T-cell (primary cell): ENCODE data around the gene RALGAPA2. TPM values are rescaled to one million over a fixed set of nuclear protein-coding genes. Genes with fewer than 3 reads are reported as not detected.

Experiments used
- ATAC-seq, 4 experiments: fragments of 200-7000 bp in 3 of 4; fragments of 150-1000 bp in 1 of 4; cut with Tn5 transposase; replicated peaks in 1 of 4; 1 replicate in 3 of 4; 2 replicates in 1 of 4; pipeline ENCODE4 v1.10.0; 2021; ENCODE audit warnings: moderate library complexity in 3 of 4, mild to moderate bottlenecking in 2 of 4, moderate number of reproducible peaks in 1 of 4
- CTCF ChIA-PET, 2 donors: fragments of 300-600 bp; sonication (Branson Sonifier 250); formaldehyde crosslinking; loops; one replicate each; lab custom pipeline; 2022; ENCODE audit warnings: antibody characterized with exemption in 2 of 2; lab: Charles Lee
- POLR2A ChIA-PET, 2 donors: fragments of 300-600 bp; sonication (Branson Sonifier 250); formaldehyde crosslinking; loops; one replicate each; lab custom pipeline; 2022; ENCODE audit warnings: antibody characterized with exemption in 2 of 2; lab: Charles Lee
- DNase-seq, 35 experiments: peaks; one replicate each; pipeline versions ENCODE4 v3.0.0 to v3.0.0-alpha.2; 2013 to 2023
- H3K27ac ChIP-seq: one replicate; pipeline ENCODE4 v1.5.1; 2013; ENCODE audit warnings: low read length
- H3K27me3 ChIP-seq, 2 experiments: replicated peaks in 1 of 2; 1 replicate in 1 of 2; 2 replicates in 1 of 2; pipeline versions ENCODE4 v1.6.1 to v1.7.0; 2013; ENCODE audit warnings: low read length in 1 of 2, mixed read lengths in 1 of 2; ENCODE audit not compliant: control insufficient read depth in 2 of 2, insufficient read depth in 2 of 2; ENCODE audit errors: extremely low read depth in 1 of 2
- H3K36me3 ChIP-seq, 2 donors: 1 replicate in 1 of 2; 2 replicates in 1 of 2; pipeline versions ENCODE4 v1.6.1 to v1.7.0; 2013; ENCODE audit warnings: low read length in 1 of 2; ENCODE audit not compliant: control insufficient read depth in 2 of 2, insufficient read depth in 1 of 2; ENCODE audit errors: extremely low read depth in 1 of 2
- H3K4me1 ChIP-seq, 2 experiments: 1 replicate in 1 of 2; 2 replicates in 1 of 2; pipeline versions ENCODE4 v1.6.1 to v1.7.0; 2013; ENCODE audit warnings: low read length in 2 of 2, mixed read lengths in 1 of 2; ENCODE audit not compliant: insufficient read depth in 2 of 2, control insufficient read depth in 1 of 2; ENCODE audit errors: extremely low read depth in 1 of 2
- H3K4me3 ChIP-seq, 2 donors: 1 replicate in 1 of 2; 2 replicates in 1 of 2; pipeline versions ENCODE4 v1.5.1 to v1.7.0; 2013; ENCODE audit warnings: mild to moderate bottlenecking in 2 of 2, low read length in 1 of 2, moderate library complexity in 1 of 2; ENCODE audit not compliant: control insufficient read depth in 1 of 2; ENCODE audit errors: extremely low read depth in 1 of 2
- H3K9me3 ChIP-seq: 2 replicates; pipeline ENCODE4 v1.7.0; 2013
- H3K27ac Mint-ChIP-seq, 2 donors: one replicate each; pipeline ENCODE4 v1.8.0; 2020 to 2021; ENCODE audit warnings: mild to moderate bottlenecking in 2 of 2, mixed read lengths in 2 of 2
- H3K27me3 Mint-ChIP-seq, 2 donors: one replicate each; pipeline ENCODE4 v1.8.0; 2021 to 2022; ENCODE audit warnings: mixed read lengths in 2 of 2
- H3K36me3 Mint-ChIP-seq: one replicate; pipeline ENCODE4 v1.8.0; 2021; ENCODE audit warnings: mixed read lengths
- H3K4me1 Mint-ChIP-seq, 3 donors: one replicate each; pipeline ENCODE4 v1.8.0; 2020 to 2022; ENCODE audit warnings: mixed read lengths in 3 of 3, mild to moderate bottlenecking in 1 of 3
- H3K4me3 Mint-ChIP-seq, 3 donors: one replicate each; pipeline ENCODE4 v1.8.0; 2020 to 2022; ENCODE audit warnings: mild to moderate bottlenecking in 3 of 3, mixed read lengths in 3 of 3, moderate library complexity in 3 of 3
- H3K9me3 Mint-ChIP-seq, 3 donors: one replicate each; pipeline ENCODE4 v1.8.0; 2020 to 2022; ENCODE audit warnings: mixed read lengths in 3 of 3
- WGBS: methylation state at CpG from one replicate; pipeline ENCODE4 v1.1.5; 2013; ENCODE audit warnings: missing lambda C conversion rate; ENCODE audit not compliant: insufficient coverage; 5-methylcytosine and 5-hydroxymethylcytosine counted together
- total RNA-seq, 35 experiments: library from RNA in 6 of 35; stranded (reverse) in 6 of 35; fragments of 120-200 nt in 1 of 35; gene quantifications; one replicate each; pipeline versions ENCODE4 v1.2.1 to v1.2.4 and lab custom pipeline; 2013 to 2026

The RALGAPA2 gene
- total RNA-seq, 5 donors from 2014 or later (not counting 1 experiment from before 2014, with no cell fraction given) = 28.0 to 36.1 (median 31.7) TPM

- Mint-ChIP-seq H3K36me3 (peaks cover 71% of the 10 kb centered on the region), H3K4me3 (no peak overlapping the region), H3K27ac (no peak overlapping the region), H3K27me3 (no peaks in the 10 kb centered on the region), H3K4me1 (peaks cover 0 to 4% (median 0%) of the 10 kb centered on the region in 3 donors), H3K9me3 (no peaks in the 10 kb centered on the region)
- Histone ChIP-seq H3K36me3 (peaks cover 7 to 32% of the 10 kb centered on the region in 2 donors), H3K4me1 (no peaks in the 10 kb centered on the region), H3K27me3 (no peaks in the 10 kb centered on the region), H3K27ac (no peak overlapping the region), H3K4me3 (no peak overlapping the region), H3K9me3 (no peaks in the 10 kb centered on the region)
- ChIA-PET CTCF (interaction anchor here in 1 of 2 donors (0.6 kb wide), 1 partner anchor 49 kb away, joined by 3 read pairs; no protein-coding TSS in a partner anchor), POLR2A (no interaction called here)
- DNase-seq (no peak), ATAC-seq (no peak)
- WGBS = 100% methylated on average over 1 of the region's 2 CpGs
Measured at GRCh38 chr20:20635006-20635405, 77.4 kb downstream of the RALGAPA2 start.

GRCh38 chr20:20632644-20633043 is 79.8 kb downstream of the RALGAPA2 start:
- ChIA-PET POLR2A (no interaction called here), CTCF (no interaction called here)
- 100% methylated on average over 1 of the region's 2 CpGs for whole genome bisulfite sequencing
- Mint-ChIP-seq H3K4me3 (no peak overlapping the region), H3K9me3 (no peaks in the 10 kb centered on the region), H3K4me1 (no peaks in the 10 kb centered on the region), H3K27me3 (no peaks in the 10 kb centered on the region), H3K27ac (no peak overlapping the region), H3K36me3 (peaks cover 72% of the 10 kb centered on the region)
- Histone ChIP-seq H3K36me3 (peaks cover 11 to 33% of the 10 kb centered on the region in 2 donors), H3K4me1 (no peaks in the 10 kb centered on the region), H3K9me3 (no peaks in the 10 kb centered on the region), H3K4me3 (no peak overlapping the region), H3K27ac (no peak overlapping the region), H3K27me3 (no peaks in the 10 kb centered on the region)
- DNase-seq (no peak), ATAC-seq (no peak)

DNA sequence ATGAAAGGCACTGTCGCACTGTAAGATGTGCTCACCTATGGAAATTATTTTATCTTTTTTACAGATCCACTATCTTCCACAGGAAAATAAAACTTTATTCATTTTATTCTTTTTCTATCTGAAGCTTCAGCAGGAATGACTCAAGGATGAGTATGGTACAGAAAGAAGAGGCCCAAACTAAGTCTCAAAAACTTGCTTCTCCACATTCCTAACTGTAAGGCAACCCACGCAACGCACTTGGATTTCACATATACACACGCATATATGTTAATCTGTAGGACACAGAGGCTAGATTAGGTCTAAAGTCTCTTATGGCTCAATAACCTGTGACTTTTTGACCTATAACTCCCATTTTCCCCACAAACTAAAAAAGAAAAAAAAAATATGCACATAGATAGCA is 81.9 kb downstream of the RALGAPA2 start:
- POLR2A ChIA-PET = no interaction called here
- Histone ChIP-seq H3K9me3 (no peaks in the 10 kb centered on the region), H3K27me3 (no peaks in the 10 kb centered on the region), H3K27ac (no peak overlapping the region), H3K36me3 (peaks cover 11 to 39% of the 10 kb centered on the region in 2 donors), H3K4me3 (no peak overlapping the region), H3K4me1 (no peaks in the 10 kb centered on the region)
- no peaks in the 10 kb centered on the region for H3K4me1 Mint-ChIP-seq
- no peaks in the 10 kb centered on the region for H3K27me3 Mint-ChIP-seq
- CTCF ChIA-PET = no interaction called here
- H3K36me3 Mint-ChIP-seq = peaks cover 83% of the 10 kb centered on the region
- WGBS = no CpG with 5 or more reads among the region's 4 CpGs
- DNase-seq (no peak), ATAC-seq (no peak)
- no peak overlapping the region for H3K27ac Mint-ChIP-seq
- no peaks in the 10 kb centered on the region for H3K9me3 Mint-ChIP-seq
- H3K4me3 Mint-ChIP-seq = no peak overlapping the region

GRCh38 chr20:20629556-20630188 is 82.8 kb downstream of the RALGAPA2 start:
- no peaks in the 10 kb centered on the region for H3K27me3 Mint-ChIP-seq
- no peak for DNase-seq
- WGBS = no CpG with 5 or more reads among the region's 3 CpGs
- H3K36me3 Mint-ChIP-seq = peaks cover 80% of the 10 kb centered on the region
- no peaks in the 10 kb centered on the region for H3K4me1 Mint-ChIP-seq
- Histone ChIP-seq H3K4me1 (no peaks in the 10 kb centered on the region), H3K4me3 (no peak overlapping the region), H3K36me3 (peaks cover 4 to 31% of the 10 kb centered on the region in 2 donors), H3K27me3 (no peaks in the 10 kb centered on the region), H3K9me3 (no peaks in the 10 kb centered on the region), H3K27ac (no peak overlapping the region)
- H3K27ac Mint-ChIP-seq = no peak overlapping the region
- POLR2A ChIA-PET = no interaction called here
- no peaks in the 10 kb centered on the region for H3K9me3 Mint-ChIP-seq
- no peak for ATAC-seq
- CTCF ChIA-PET = interaction anchor here in 1 of 2 donors (0.6 kb wide), 1 partner anchor 28 kb away, joined by 3 read pairs; no protein-coding TSS in a partner anchor
- H3K4me3 Mint-ChIP-seq = no peak overlapping the region

DNA sequence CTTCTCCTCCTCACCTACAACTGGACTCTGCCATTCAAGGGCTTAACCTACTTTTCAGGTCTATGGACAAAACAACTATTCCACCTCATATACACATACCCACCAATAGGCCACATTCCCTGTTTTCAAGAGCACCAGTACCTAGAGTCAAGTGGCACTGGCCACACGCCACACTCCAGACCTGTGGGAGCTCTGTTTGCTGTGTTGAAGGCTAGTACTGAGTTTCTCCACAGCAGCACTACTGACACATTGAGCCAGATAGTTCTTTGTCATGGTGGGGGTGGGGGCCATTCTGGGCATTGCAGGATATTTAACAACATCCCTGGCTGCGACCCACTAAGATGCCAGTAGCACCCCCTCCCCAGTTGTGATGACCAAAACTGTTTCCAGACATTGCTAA is 84.1 kb downstream of the RALGAPA2 start:
- Mint-ChIP-seq H3K4me3 (no peak overlapping the region), H3K27me3 (no peaks in the 10 kb centered on the region), H3K36me3 (peaks cover 67% of the 10 kb centered on the region), H3K27ac (no peak overlapping the region), H3K9me3 (no peaks in the 10 kb centered on the region), H3K4me1 (no peaks in the 10 kb centered on the region)
- H3K4me1 ChIP-seq = no peaks in the 10 kb centered on the region
- CTCF ChIA-PET = no interaction called here
- POLR2A ChIA-PET = no interaction called here
- ATAC-seq (no peak), DNase-seq (no peak)
- no peak overlapping the region for H3K4me3 ChIP-seq
- no peaks in the 10 kb centered on the region for H3K9me3 ChIP-seq
- H3K27me3 ChIP-seq = no peaks in the 10 kb centered on the region
- peaks cover 4 to 26% of the 10 kb centered on the region in 2 donors for H3K36me3 ChIP-seq
- H3K27ac ChIP-seq = no peak overlapping the region
- 100% methylated on average over 2 of the region's 2 CpGs for WGBS

DNA sequence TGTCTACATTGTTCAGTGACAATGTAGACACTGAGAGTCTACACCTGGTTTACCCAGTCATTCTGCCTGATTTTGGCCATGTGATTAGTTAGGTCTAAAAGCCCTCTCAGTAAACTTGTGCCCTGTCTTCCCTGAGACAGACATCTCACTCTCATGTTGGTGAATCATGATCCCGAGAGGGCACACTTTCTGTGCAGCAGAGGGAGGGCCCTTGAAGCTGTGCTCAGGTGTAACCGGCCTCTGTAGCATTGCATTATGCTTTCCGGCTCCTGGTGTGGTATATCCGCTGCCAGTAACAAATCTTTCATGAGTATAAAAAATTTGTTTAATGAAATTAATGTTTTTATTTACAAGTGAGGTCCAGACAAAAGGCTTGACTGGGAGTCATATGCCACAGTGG is 85.0 kb downstream of the RALGAPA2 start:
- WGBS = 92% methylated on average over 4 of the region's 4 CpGs
- ChIA-PET POLR2A (no interaction called here), CTCF (no interaction called here)
- no peak for ATAC-seq
- no peak overlapping the region for H3K27ac ChIP-seq
- peaks cover 4 to 26% of the 10 kb centered on the region in 2 donors for H3K36me3 ChIP-seq
- no peak for DNase-seq
- no peak overlapping the region for H3K4me3 Mint-ChIP-seq
- H3K4me3 ChIP-seq = no peak overlapping the region
- H3K4me1 ChIP-seq = no peaks in the 10 kb centered on the region
- no peaks in the 10 kb centered on the region for H3K9me3 Mint-ChIP-seq
- no peaks in the 10 kb centered on the region for H3K27me3 Mint-ChIP-seq
- peaks cover 64% of the 10 kb centered on the region for H3K36me3 Mint-ChIP-seq
- no peaks in the 10 kb centered on the region for H3K27me3 ChIP-seq
- no peaks in the 10 kb centered on the region for H3K9me3 ChIP-seq
- H3K4me1 Mint-ChIP-seq = no peaks in the 10 kb centered on the region
- H3K27ac Mint-ChIP-seq = no peak overlapping the region
